Neural cell (in vitro differentiated cells): ENCODE data around the gene DGKG. TPM values are rescaled to one million over a fixed set of nuclear protein-coding genes. Genes with fewer than 3 reads are reported as not detected.

Experiments used
- H2AFZ ChIP-seq: fragments of 200-600, 300-800 bp; sonication (generic), shearing (Covaris generic); 2 replicates; pipeline ENCODE4 v1.6.0; 2014; ENCODE audit warnings: low read depth, mild to moderate bottlenecking, antibody characterized with exemption, low read length, moderate library complexity
- H3F3A ChIP-seq: fragments of 200-600 bp; shearing (Covaris generic); 2 replicates; pipeline ENCODE4 v1.6.1; 2016; ENCODE audit warnings: mild to moderate bottlenecking, moderate library complexity, mixed read lengths, antibody characterized with exemption, low read length; ENCODE audit not compliant: insufficient read depth, poor library complexity, severe bottlenecking
- H3K27ac ChIP-seq: fragments of 200-600, 300-800 bp; sonication (generic), shearing (Covaris generic); 2 replicates; pipeline ENCODE4 v1.5.1; 2014; ENCODE audit warnings: mild to moderate bottlenecking, low read length, moderate library complexity
- H3K27me3 ChIP-seq: fragments of 300-800, 200-600 bp; sonication (generic), shearing (Covaris generic); 2 replicates; pipeline ENCODE4 v1.6.0; 2014; ENCODE audit warnings: mild to moderate bottlenecking, low read depth, low read length, moderate library complexity; ENCODE audit not compliant: insufficient read depth
- H3K36me3 ChIP-seq: fragments of 300-800, 200-600 bp; sonication (generic), shearing (Covaris generic); 2 replicates; pipeline ENCODE4 v1.5.1; 2014; ENCODE audit warnings: mild to moderate bottlenecking, antibody characterized with exemption, low read length, moderate library complexity; ENCODE audit not compliant: insufficient read depth
- H3K4me2 ChIP-seq: fragments of 300-800, 200-600 bp; sonication (generic), shearing (Covaris generic); 2 replicates; pipeline ENCODE4 v1.6.0; 2014; ENCODE audit warnings: mild to moderate bottlenecking, low read length
- H3K4me3 ChIP-seq: fragments of 300-800, 200-600 bp; sonication (generic), shearing (Covaris generic); 2 replicates; pipeline ENCODE4 v1.5.1; 2014; ENCODE audit warnings: mild to moderate bottlenecking, low read length, moderate library complexity
- H3K79me2 ChIP-seq: fragments of 200-600 bp; shearing (Covaris generic); replicated peaks from 2 replicates; pipeline ENCODE4 v1.6.0; 2014; ENCODE audit warnings: mild to moderate bottlenecking, low read length, moderate library complexity; ENCODE audit not compliant: insufficient read depth
- H3K9ac ChIP-seq: fragments of 300-800, 200-600 bp; sonication (generic), shearing (Covaris generic); 2 replicates; pipeline ENCODE4 v1.6.1; 2016; ENCODE audit warnings: mild to moderate bottlenecking, low read length, mixed read lengths
- H3K9me2 ChIP-seq: fragments of 200-600 bp; shearing (Covaris generic); 2 replicates; pipeline ENCODE4 v1.6.1; 2016; ENCODE audit warnings: mild to moderate bottlenecking, low read length, mixed read lengths; ENCODE audit not compliant: insufficient read depth
- H3K9me3 ChIP-seq: fragments of 200-600, 300-800 bp; sonication (generic), shearing (Covaris generic); 2 replicates; pipeline ENCODE4 v1.6.1; 2016; ENCODE audit warnings: mild to moderate bottlenecking, mixed run types, low read length, moderate library complexity, mixed read lengths
- H4K20me1 ChIP-seq: fragments of 200-600 bp; shearing (Covaris generic); 2 replicates; pipeline ENCODE4 v1.6.1; 2016; ENCODE audit warnings: mild to moderate bottlenecking, mixed run types; ENCODE audit not compliant: insufficient read depth
- CTCF ChIP-seq: fragments of 450-650 bp; IDR thresholded peaks from 2 replicates; pipeline ENCODE4 v1.5.1; 2014; ENCODE audit warnings: antibody characterized with exemption, mild to moderate bottlenecking, moderate library complexity; ENCODE audit not compliant: poor library complexity, severe bottlenecking
- EP300 ChIP-seq: fragments of 450-650 bp; conservative IDR thresholded peaks from 2 replicates; pipeline ENCODE4 v1.6.1; 2014; ENCODE audit warnings: antibody characterized with exemption, mild to moderate bottlenecking, moderate library complexity; ENCODE audit not compliant: poor library complexity, severe bottlenecking
- EZH2 ChIP-seq: fragments of 200-600, 300-800 bp; shearing (Covaris generic), sonication (generic); IDR thresholded peaks from 2 replicates; pipeline ENCODE4 v1.6.1; 2014; ENCODE audit warnings: antibody characterized with exemption, low read length, borderline replicate concordance, mild to moderate bottlenecking; ENCODE audit not compliant: insufficient read depth, poor library complexity, severe bottlenecking
- MXI1 ChIP-seq: fragments of 450-650 bp; conservative IDR thresholded peaks from 2 replicates; pipeline ENCODE4 v1.6.1; 2014; ENCODE audit warnings: antibody characterized with exemption, mild to moderate bottlenecking; ENCODE audit not compliant: poor library complexity, severe bottlenecking
- POLR2AphosphoS5 ChIP-seq: IDR thresholded peaks from 2 replicates; pipeline ENCODE4 v1.6.1; 2012
- RAD21 ChIP-seq: fragments of 450-650 bp; conservative IDR thresholded peaks from 2 replicates; pipeline ENCODE4 v1.6.1; 2014; ENCODE audit warnings: antibody characterized with exemption, mild to moderate bottlenecking, moderate library complexity
- REST ChIP-seq: IDR thresholded peaks from 2 replicates; pipeline ENCODE4 v1.6.1; 2012; ENCODE audit warnings: borderline replicate concordance
- SMC3 ChIP-seq: fragments of 450-650 bp; conservative IDR thresholded peaks from 2 replicates; pipeline ENCODE4 v1.6.1; 2014; ENCODE audit warnings: antibody characterized with exemption, mild to moderate bottlenecking, moderate library complexity; ENCODE audit not compliant: poor library complexity
- TAF1 ChIP-seq: IDR thresholded peaks from 2 replicates; pipeline ENCODE4 v1.6.1; 2012; ENCODE audit warnings: low read depth
- polyA plus RNA-seq: library from polyadenylated mRNA; depleted of rRNA; stranded (reverse); fragments of >200 nt; gene quantifications from 2 replicates; pipeline ENCODE4 v1.2.3, GENCODE V29; 2014

The DGKG gene
- polyA plus RNA-seq, 1 donor from 2014 or later = not detected

- Histone ChIP-seq H3F3A (no peaks in the 10 kb centered on the region), H3K27ac (no peak overlapping the region), H3K4me3 (no peak overlapping the region), H4K20me1 (no peaks in the 10 kb centered on the region), H3K9ac (no peak overlapping the region), H3K9me2 (no peaks in the 10 kb centered on the region), H3K9me3 (no peaks in the 10 kb centered on the region), H3K27me3 (no peaks in the 10 kb centered on the region), H2AFZ (no peak overlapping the region), H3K36me3 (no peaks in the 10 kb centered on the region), H3K79me2 (no peaks in the 10 kb centered on the region), H3K4me2 (no peak overlapping the region)
- TF ChIP-seq EZH2 = no peak
- TF ChIP-seq SMC3 = no peak
- no peak for TF ChIP-seq TAF1
- no peak for TF ChIP-seq RAD21
- TF ChIP-seq POLR2AphosphoS5 = no peak
- no peak for TF ChIP-seq REST
- TF ChIP-seq EP300 = no peak
- no peak for TF ChIP-seq CTCF
- no peak for TF ChIP-seq MXI1
These were observed 236.9 kb downstream of the DGKG start for GRCh38 chr3:186125118-186125517.

- no peak overlapping the region for H3K4me2 ChIP-seq
- H3K27ac ChIP-seq = no peak overlapping the region
- H3F3A ChIP-seq = no peaks in the 10 kb centered on the region
- no peaks in the 10 kb centered on the region for H4K20me1 ChIP-seq
- no peaks in the 10 kb centered on the region for H3K36me3 ChIP-seq
- H3K9me2 ChIP-seq = no peaks in the 10 kb centered on the region
- no peak overlapping the region for H3K9ac ChIP-seq
- no peak overlapping the region for H2AFZ ChIP-seq
- H3K4me3 ChIP-seq = no peak overlapping the region
- H3K9me3 ChIP-seq = no peaks in the 10 kb centered on the region
- H3K27me3 ChIP-seq = no peaks in the 10 kb centered on the region
- TF ChIP-seq RAD21 = no peak
- no peaks in the 10 kb centered on the region for H3K79me2 ChIP-seq
These were observed 237.4 kb downstream of the DGKG start for GRCh38 chr3:186124592-186124991.

GRCh38 chr3:186123012-186123411, 239.0 kb downstream of the DGKG start:
- H3K27ac ChIP-seq = no peak overlapping the region
- no peaks in the 10 kb centered on the region for H3K27me3 ChIP-seq
- H3K9me2 ChIP-seq = no peaks in the 10 kb centered on the region
- H3K4me2 ChIP-seq = no peak overlapping the region
- no peaks in the 10 kb centered on the region for H3F3A ChIP-seq
- no peaks in the 10 kb centered on the region for H3K9me3 ChIP-seq
- no peaks in the 10 kb centered on the region for H3K36me3 ChIP-seq
- no peaks in the 10 kb centered on the region for H4K20me1 ChIP-seq
- no peaks in the 10 kb centered on the region for H3K79me2 ChIP-seq
- H3K9ac ChIP-seq = no peak overlapping the region
- no peak overlapping the region for H2AFZ ChIP-seq
- TF ChIP-seq MXI1 (no peak), REST (no peak), SMC3 (no peak), EP300 (peak; percentile 68), EZH2 (no peak), TAF1 (no peak), RAD21 (no peak), CTCF (no peak)
- H3K4me3 ChIP-seq = no peak overlapping the region
